Measurements from ENCODE around the gene OGFOD1.

The OGFOD1 gene

GRCh38 chr16:56414366-56414765 lies 37.0 kb upstream of the OGFOD1 start:
- H2AK5ac ChIP-seq (ENCODE audit: low read length, severe bottlenecking), result no peak overlapping the region
- no peak overlapping the region for H2BK120ac ChIP-seq (ENCODE audit: low read depth, low read length)
- H2BK5ac ChIP-seq (ENCODE audit: low read depth, low read length, poor library complexity, severe bottlenecking), result no peak overlapping the region
- H3K9ac ChIP-seq (ENCODE audit: low read length), result no peak overlapping the region
- no peak overlapping the region for H3K4ac ChIP-seq (ENCODE audit: low read depth in 1 of 2, low read length in 2 of 2)
- H3K4me2 ChIP-seq (ENCODE audit: low read length, poor library complexity, severe bottlenecking), result no peak overlapping the region
- no peak for DNase-seq
- H3K4me3 ChIP-seq (ENCODE audit: insufficient read depth in 1 of 2, low read depth in 1 of 2, low read length in 2 of 2), result no peak overlapping the region
- H2AFZ ChIP-seq (ENCODE audit: low read depth, low read length), result no peak overlapping the region
- no peak overlapping the region for H3K27ac ChIP-seq (ENCODE audit: low read length, poor library complexity, severe bottlenecking)
- H4K91ac ChIP-seq (ENCODE audit: low read length), result no peak overlapping the region
- H3K14ac ChIP-seq (ENCODE audit: low read length in 2 of 2), result no peak overlapping the region
- H3K79me1 ChIP-seq (replicated peaks; ENCODE audit: low read length, poor library complexity, severe bottlenecking), result peaks cover 18% of the 10 kb centered on the region
- H3K4me1 ChIP-seq (ENCODE audit: control insufficient read depth, insufficient read depth, low read depth, low read length), result no peaks in the 10 kb centered on the region
- no peak overlapping the region for H2BK15ac ChIP-seq (ENCODE audit: low read depth, poor library complexity, severe bottlenecking)
- no peak overlapping the region for H4K8ac ChIP-seq (ENCODE audit: low read length)
- H3K27me3 ChIP-seq (ENCODE audit: control insufficient read depth in 1 of 2, insufficient read depth in 1 of 2, low read length in 2 of 2), result no peaks in the 10 kb centered on the region
- H3K23ac ChIP-seq (ENCODE audit: low read length in 2 of 2), result no peak overlapping the region
- H3K36me3 ChIP-seq (ENCODE audit: control insufficient read depth in 1 of 2, insufficient read depth in 2 of 2, low read depth in 1 of 2, low read length in 2 of 2), result peaks cover 3 to 34% of the 10 kb centered on the region in 2 experiments
- WGBS, result no CpG with 5 or more reads among the region's 5 CpGs
- no peak overlapping the region for H2BK12ac ChIP-seq (ENCODE audit: low read length in 2 of 2)
- H3K18ac ChIP-seq (ENCODE audit: low read depth in 1 of 2, low read length in 2 of 2), result no peak overlapping the region
- no peaks in the 10 kb centered on the region for H3K9me3 ChIP-seq (ENCODE audit: control insufficient read depth, low read length)

GRCh38 chr16:56415875-56416274 lies 35.5 kb upstream of the OGFOD1 start:
- no peak for DNase-seq
- Histone ChIP-seq H2BK120ac (ENCODE audit: low read depth, low read length) (no peak overlapping the region), H3K4me2 (ENCODE audit: low read length, poor library complexity, severe bottlenecking) (no peak overlapping the region), H2BK5ac (ENCODE audit: low read depth, low read length, poor library complexity, severe bottlenecking) (no peak overlapping the region), H3K9ac (ENCODE audit: low read length) (no peak overlapping the region), H3K79me1 (replicated peaks; ENCODE audit: low read length, poor library complexity, severe bottlenecking) (peaks cover 20% of the 10 kb centered on the region), H2BK15ac (ENCODE audit: low read depth, poor library complexity, severe bottlenecking) (no peak overlapping the region), H4K8ac (ENCODE audit: low read length) (no peak overlapping the region), H2AFZ (ENCODE audit: low read depth, low read length) (no peak overlapping the region), H3K27me3 (ENCODE audit: control insufficient read depth in 1 of 2, insufficient read depth in 1 of 2, low read length in 2 of 2) (no peaks in the 10 kb centered on the region), H3K27ac (ENCODE audit: low read length, poor library complexity, severe bottlenecking) (no peak overlapping the region), H3K4me3 (ENCODE audit: insufficient read depth in 1 of 2, low read depth in 1 of 2, low read length in 2 of 2) (no peak overlapping the region), H3K14ac (ENCODE audit: low read length in 2 of 2) (no peak overlapping the region), H3K23ac (ENCODE audit: low read length in 2 of 2) (no peak overlapping the region), H2AK5ac (ENCODE audit: low read length, severe bottlenecking) (no peak overlapping the region), H4K91ac (ENCODE audit: low read length) (no peak overlapping the region), H3K18ac (ENCODE audit: low read depth in 1 of 2, low read length in 2 of 2) (no peak overlapping the region), H2BK12ac (ENCODE audit: low read length in 2 of 2) (no peak overlapping the region), H3K4ac (ENCODE audit: low read depth in 1 of 2, low read length in 2 of 2) (no peak overlapping the region), H3K9me3 (ENCODE audit: control insufficient read depth, low read length) (no peaks in the 10 kb centered on the region), H3K36me3 (ENCODE audit: control insufficient read depth in 1 of 2, insufficient read depth in 2 of 2, low read depth in 1 of 2, low read length in 2 of 2) (peaks cover 3 to 24% of the 10 kb centered on the region in 2 experiments), H3K4me1 (ENCODE audit: control insufficient read depth, insufficient read depth, low read depth, low read length) (no peaks in the 10 kb centered on the region)
- WGBS, result 100% methylated on average over 3 of the region's 4 CpGs

GRCh38 chr16:56417138-56417537 lies 34.2 kb upstream of the OGFOD1 start:
- H3K4me3 ChIP-seq (ENCODE audit: insufficient read depth in 1 of 2, low read depth in 1 of 2, low read length in 2 of 2), result no peak overlapping the region
- no peak overlapping the region for H2BK5ac ChIP-seq (ENCODE audit: low read depth, low read length, poor library complexity, severe bottlenecking)
- no peak overlapping the region for H3K4me2 ChIP-seq (ENCODE audit: low read length, poor library complexity, severe bottlenecking)
- no peak overlapping the region for H2BK120ac ChIP-seq (ENCODE audit: low read depth, low read length)
- no peak overlapping the region for H3K23ac ChIP-seq (ENCODE audit: low read length in 2 of 2)
- H3K18ac ChIP-seq (ENCODE audit: low read depth in 1 of 2, low read length in 2 of 2), result no peak overlapping the region
- no peak overlapping the region for H4K91ac ChIP-seq (ENCODE audit: low read length)
- H2AK5ac ChIP-seq (ENCODE audit: low read length, severe bottlenecking), result no peak overlapping the region
- no peak overlapping the region for H2AFZ ChIP-seq (ENCODE audit: low read depth, low read length)
- no peak overlapping the region for H3K27ac ChIP-seq (ENCODE audit: low read length, poor library complexity, severe bottlenecking)
- DNase-seq, result no peak
- no peak overlapping the region for H4K8ac ChIP-seq (ENCODE audit: low read length)
- no peak overlapping the region for H3K14ac ChIP-seq (ENCODE audit: low read length in 2 of 2)
- no peaks in the 10 kb centered on the region for H3K27me3 ChIP-seq (ENCODE audit: control insufficient read depth in 1 of 2, insufficient read depth in 1 of 2, low read length in 2 of 2)
- H3K9ac ChIP-seq (ENCODE audit: low read length), result no peak overlapping the region
- no peak overlapping the region for H2BK12ac ChIP-seq (ENCODE audit: low read length in 2 of 2)
- H3K9me3 ChIP-seq (ENCODE audit: control insufficient read depth, low read length), result no peaks in the 10 kb centered on the region
- peaks cover 3% of the 10 kb centered on the region for H3K4me1 ChIP-seq (ENCODE audit: control insufficient read depth, insufficient read depth, low read depth, low read length)
- peaks cover 21% of the 10 kb centered on the region for H3K79me1 ChIP-seq (replicated peaks; ENCODE audit: low read length, poor library complexity, severe bottlenecking)
- H3K36me3 ChIP-seq (ENCODE audit: control insufficient read depth in 1 of 2, insufficient read depth in 2 of 2, low read depth in 1 of 2, low read length in 2 of 2), result peaks cover 3 to 11% of the 10 kb centered on the region in 2 experiments
- H3K4ac ChIP-seq (ENCODE audit: low read depth in 1 of 2, low read length in 2 of 2), result no peak overlapping the region
- 100% methylated on average over 1 of the region's 4 CpGs for WGBS
- no peak overlapping the region for H2BK15ac ChIP-seq (ENCODE audit: low read depth, poor library complexity, severe bottlenecking)

GRCh38 chr16:56419740-56420548 lies 31.4 kb upstream of the OGFOD1 start:
- Histone ChIP-seq H2AK5ac (ENCODE audit: low read length, severe bottlenecking) (no peak overlapping the region), H2AFZ (ENCODE audit: low read depth, low read length) (no peak overlapping the region), H3K23ac (ENCODE audit: low read length in 2 of 2) (no peak overlapping the region), H3K18ac (ENCODE audit: low read depth in 1 of 2, low read length in 2 of 2) (no peak overlapping the region), H3K36me3 (ENCODE audit: control insufficient read depth in 1 of 2, insufficient read depth in 2 of 2, low read depth in 1 of 2, low read length in 2 of 2) (no peaks in the 10 kb centered on the region), H3K9me3 (ENCODE audit: control insufficient read depth, low read length) (no peaks in the 10 kb centered on the region), H3K4me2 (ENCODE audit: low read length, poor library complexity, severe bottlenecking) (no peak overlapping the region), H3K27ac (ENCODE audit: low read length, poor library complexity, severe bottlenecking) (no peak overlapping the region), H2BK120ac (ENCODE audit: low read depth, low read length) (no peak overlapping the region), H3K14ac (ENCODE audit: low read length in 2 of 2) (no peak overlapping the region), H3K4ac (ENCODE audit: low read depth in 1 of 2, low read length in 2 of 2) (no peak overlapping the region), H2BK12ac (ENCODE audit: low read length in 2 of 2) (no peak overlapping the region), H3K4me3 (ENCODE audit: insufficient read depth in 1 of 2, low read depth in 1 of 2, low read length in 2 of 2) (no peak overlapping the region), H3K9ac (ENCODE audit: low read length) (no peak overlapping the region), H3K27me3 (ENCODE audit: control insufficient read depth in 1 of 2, insufficient read depth in 1 of 2, low read length in 2 of 2) (no peaks in the 10 kb centered on the region), H2BK15ac (ENCODE audit: low read depth, poor library complexity, severe bottlenecking) (no peak overlapping the region), H2BK5ac (ENCODE audit: low read depth, low read length, poor library complexity, severe bottlenecking) (no peak overlapping the region), H4K91ac (ENCODE audit: low read length) (no peak overlapping the region), H3K4me1 (ENCODE audit: control insufficient read depth, insufficient read depth, low read depth, low read length) (peaks cover 6% of the 10 kb centered on the region), H4K8ac (ENCODE audit: low read length) (no peak overlapping the region), H3K79me1 (replicated peaks; ENCODE audit: low read length, poor library complexity, severe bottlenecking) (peaks cover 11% of the 10 kb centered on the region)
- 94% methylated on average over 8 of the region's 8 CpGs for WGBS
- DNase-seq, result no peak

All from mesenchymal stem cell (in vitro differentiated cells and primary cell).